LoVo (cell line): ENCODE results near the gene TNFRSF18.
"Not testable (repeated sequence)": the region's sequence is repeated elsewhere in the genome, so short reads cannot be mapped to it uniquely, and the experiment has no call there.

ENCODE experiments used
- DNase-seq: peaks from one replicate; pipeline ENCODE4 v3.0.0-alpha.2; 2016; ENCODE audit warnings: low spot score

Gene TNFRSF18

GRCh38 chr1:1206376-1206965 lies at the start of gene TNFRSF18:
TSS of gene TNFRSF18 (minus strand) at chr1:1206592. CDS start at chr1:1206571, 21 bp downstream.
- DNase-seq = no peak

- DNase-seq = no peak
These were observed 49.2 kb upstream of the TNFRSF18 start for GRCh38 chr1:1255611-1256010.

GRCh38 chr1:1255078-1255477 lies 48.7 kb upstream of the TNFRSF18 start:
- no peak for DNase-seq

- DNase-seq = no peak
These were observed 48.2 kb upstream of the TNFRSF18 start for GRCh38 chr1:1254667-1254998.

- DNase-seq = no peak
These were observed 47.7 kb upstream of the TNFRSF18 start for GRCh38 chr1:1253972-1254666.

GRCh38 chr1:1253314-1253713 lies 46.9 kb upstream of the TNFRSF18 start:
- no peak for DNase-seq

GRCh38 chr1:1250786-1251284 lies 44.4 kb upstream of the TNFRSF18 start:
- no peak for DNase-seq

GRCh38 chr1:1248009-1248913 lies 41.9 kb upstream of the TNFRSF18 start:
- DNase-seq = not testable (repeated sequence)

GRCh38 chr1:1247341-1247913 lies 41.0 kb upstream of the TNFRSF18 start:
- DNase-seq = no peak

- DNase-seq = no peak
These were observed 40.4 kb upstream of the TNFRSF18 start, which contains the start of gene C1QTNF12 for GRCh38 chr1:1246577-1247340. TSS of gene C1QTNF12 (minus strand) at chr1:1246722. CDS start at chr1:1246690, 32 bp downstream.

- no peak for DNase-seq
These were observed 39.6 kb upstream of the TNFRSF18 start for GRCh38 chr1:1245817-1246576.

- DNase-seq = no peak
These were observed 38.9 kb upstream of the TNFRSF18 start for GRCh38 chr1:1245178-1245816.

- DNase-seq = no peak
These were observed 37.9 kb upstream of the TNFRSF18 start for GRCh38 chr1:1244192-1244811.

- DNase-seq = no peak
These were observed 37.4 kb upstream of the TNFRSF18 start for GRCh38 chr1:1243807-1244191.

- no peak for DNase-seq
These were observed 36.9 kb upstream of the TNFRSF18 start for GRCh38 chr1:1243266-1243660.

- no peak for DNase-seq
These were observed 36.3 kb upstream of the TNFRSF18 start for GRCh38 chr1:1242461-1243265.

GRCh38 chr1:1241588-1242219 lies 35.3 kb upstream of the TNFRSF18 start:
- no peak for DNase-seq

- DNase-seq = no peak
These were observed 34.6 kb upstream of the TNFRSF18 start for GRCh38 chr1:1240822-1241587.
